GM21528 (cell line): Measurements from ENCODE around the gene APOL1.
"Not testable (repeated sequence)": the region's sequence is repeated elsewhere in the genome, so short reads cannot be mapped to it uniquely, and the experiment has no call there.

Experiments used
- ATAC-seq: cut with Tn5 transposase; IDR thresholded peaks from one replicate; pipeline ENCODE4 v1.9.1; 2021; ENCODE audit warnings: mild to moderate bottlenecking, moderate library complexity; ENCODE audit not compliant: unreplicated experiment, low FRiP score

Gene APOL1

DNA sequence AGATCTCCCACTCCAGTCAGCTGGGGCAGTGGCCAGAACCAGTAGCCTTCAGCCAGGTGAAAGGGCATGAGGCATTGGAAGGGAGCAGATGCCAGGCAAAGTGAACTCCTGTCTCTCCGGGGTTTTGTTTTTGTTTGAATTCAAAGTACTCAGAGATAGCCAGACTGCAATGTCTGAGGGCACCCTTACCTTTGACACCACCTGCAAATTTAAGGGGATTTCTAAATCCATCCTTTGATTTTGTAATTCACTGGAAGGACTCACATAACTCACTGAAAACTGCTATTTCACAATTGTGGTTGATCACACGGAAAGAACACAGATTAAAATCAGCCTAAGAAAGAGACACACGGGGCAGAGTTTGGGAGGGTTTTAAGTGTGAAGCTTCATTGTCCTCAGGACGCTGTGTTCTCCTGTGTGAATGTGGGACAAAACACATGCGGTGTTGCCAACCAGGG lies 10.3 kb downstream of the APOL1 start:
- not testable (repeated sequence) for ATAC-seq

- not testable (repeated sequence) for ATAC-seq
Measured at GRCh38 chr22:36263886-36264664, 11.1 kb downstream of the APOL1 start.

- no peak for ATAC-seq
Measured at GRCh38 chr22:36267058-36267457, 14.1 kb downstream of the APOL1 start.

GRCh38 chr22:36267896-36268485 lies 15.1 kb downstream of the APOL1 start:
- ATAC-seq: no peak

DNA sequence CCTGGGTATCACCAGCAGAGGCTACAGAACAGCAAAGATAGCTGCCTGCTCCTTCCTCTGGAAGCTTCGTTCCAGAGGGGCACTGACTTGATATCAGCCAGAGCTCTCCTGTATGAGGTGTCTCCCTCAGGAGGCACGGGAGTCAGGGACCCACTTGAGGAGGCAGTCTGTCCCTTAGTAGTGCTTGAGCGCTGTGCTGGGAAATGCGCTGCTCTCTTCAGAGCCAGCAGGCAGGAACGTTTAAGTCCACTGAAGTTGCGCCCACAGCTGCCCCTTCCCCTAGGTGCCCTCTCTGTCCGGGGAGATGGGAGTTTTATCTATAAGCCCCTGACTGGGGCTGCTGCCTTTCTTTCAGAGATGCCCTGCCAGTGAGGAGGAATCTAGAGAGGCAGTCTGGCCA lies 18.3 kb downstream of the APOL1 start:
- not testable (repeated sequence) for ATAC-seq

DNA sequence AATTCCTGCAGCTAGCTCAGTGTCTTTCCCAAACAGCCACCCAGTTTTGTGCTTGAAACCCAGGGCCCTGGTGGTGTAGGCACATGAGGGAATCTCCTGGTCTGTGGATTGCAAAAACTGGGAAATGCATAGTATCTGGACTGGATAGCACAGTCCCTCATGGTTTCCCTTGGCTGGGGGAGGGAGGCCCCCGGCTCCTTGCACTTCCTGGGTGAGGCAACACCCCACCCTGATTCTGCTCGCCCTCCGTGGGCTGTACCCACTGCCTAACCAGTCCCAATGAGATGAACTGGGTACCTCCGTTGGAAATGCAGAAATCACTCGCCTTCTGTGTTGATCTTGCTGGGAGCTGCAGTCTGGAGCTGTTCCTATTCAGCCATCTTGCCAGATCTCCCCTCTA lies 19.0 kb downstream of the APOL1 start:
- not testable (repeated sequence) for ATAC-seq

GRCh38 chr22:36274531-36274930 lies 21.6 kb downstream of the APOL1 start:
- ATAC-seq: no peak

- no peak for ATAC-seq
Measured at GRCh38 chr22:36277482-36278291, 24.8 kb downstream of the APOL1 start.

DNA sequence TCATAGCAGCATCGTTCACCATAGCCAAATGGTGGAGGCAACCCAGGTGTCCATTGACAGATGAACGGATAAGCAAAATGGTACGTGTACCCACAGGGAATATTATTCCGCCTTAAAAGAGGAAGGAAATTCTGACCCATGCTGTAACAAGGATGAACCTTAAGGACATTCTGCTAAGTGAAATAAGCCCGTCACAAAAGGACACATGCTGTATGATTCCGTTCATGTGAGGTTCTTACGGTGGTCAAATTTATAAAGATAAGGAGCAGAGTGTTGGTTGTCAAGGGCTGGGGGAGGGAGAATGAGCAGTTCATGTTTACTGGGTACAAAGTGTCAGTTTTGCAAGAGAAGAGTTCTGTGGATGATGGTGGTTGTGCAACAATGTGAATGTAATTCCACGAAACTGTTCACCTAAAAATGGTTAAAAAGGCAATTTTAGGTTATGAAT lies 26.3 kb downstream of the APOL1 start:
- no peak for ATAC-seq

- ATAC-seq: no peak
Measured at GRCh38 chr22:36280379-36280778, 27.4 kb downstream of the APOL1 start.

- ATAC-seq: no peak
Measured at GRCh38 chr22:36281781-36282327, 28.9 kb downstream of the APOL1 start.

DNA sequence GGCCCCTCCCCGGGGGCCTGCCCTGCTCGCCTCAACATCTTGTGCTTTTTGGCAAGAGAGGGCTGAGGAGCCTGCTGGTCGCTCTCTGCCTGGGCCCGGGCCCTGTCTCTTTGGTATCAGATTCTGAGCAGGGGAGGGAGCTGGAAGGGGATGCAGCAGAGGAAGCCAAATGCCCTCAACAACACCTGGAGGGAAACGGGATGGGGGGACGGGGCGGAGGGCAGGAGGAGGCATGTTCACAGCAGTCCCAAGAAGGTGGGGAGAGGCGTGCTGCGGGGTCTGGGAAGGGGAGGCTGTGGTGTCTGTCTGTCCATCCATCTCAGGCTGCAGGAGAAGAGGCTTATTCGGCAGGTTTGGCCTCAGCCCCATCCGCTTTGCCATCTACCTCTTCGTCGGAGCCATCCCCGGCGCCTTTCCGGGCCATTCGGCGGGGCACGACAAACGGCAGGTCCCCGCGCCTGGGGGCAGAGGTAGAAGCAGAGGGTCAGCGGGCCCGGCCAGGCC lies 29.4 kb downstream of the APOL1 start:
- no peak for ATAC-seq

GRCh38 chr22:36284171-36284571 lies 31.2 kb downstream of the APOL1 start:
- ATAC-seq: no peak

- no peak for ATAC-seq
Measured at GRCh38 chr22:36285017-36285416, 32.1 kb downstream of the APOL1 start.

DNA sequence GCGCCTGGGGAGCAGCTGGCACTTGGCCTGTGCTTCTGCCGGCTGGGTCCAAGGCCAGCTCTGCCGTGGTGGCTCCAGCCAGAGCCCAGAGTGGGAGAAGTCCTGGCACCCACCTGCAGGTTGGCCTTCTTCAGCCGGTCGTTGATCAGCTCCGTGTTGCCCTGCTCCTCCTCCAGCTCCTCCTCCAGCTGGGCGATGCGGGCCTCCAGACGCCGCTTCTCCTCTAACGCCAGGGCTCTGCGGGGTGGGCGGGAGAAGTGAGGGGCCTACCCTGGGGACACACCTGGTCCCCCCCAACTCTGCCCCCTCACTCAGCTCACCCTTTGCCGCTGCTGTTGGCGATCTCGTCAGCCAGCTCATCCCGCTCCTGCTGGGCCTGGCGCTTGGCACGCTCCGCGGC lies 32.6 kb downstream of the APOL1 start:
- ATAC-seq: no peak

DNA sequence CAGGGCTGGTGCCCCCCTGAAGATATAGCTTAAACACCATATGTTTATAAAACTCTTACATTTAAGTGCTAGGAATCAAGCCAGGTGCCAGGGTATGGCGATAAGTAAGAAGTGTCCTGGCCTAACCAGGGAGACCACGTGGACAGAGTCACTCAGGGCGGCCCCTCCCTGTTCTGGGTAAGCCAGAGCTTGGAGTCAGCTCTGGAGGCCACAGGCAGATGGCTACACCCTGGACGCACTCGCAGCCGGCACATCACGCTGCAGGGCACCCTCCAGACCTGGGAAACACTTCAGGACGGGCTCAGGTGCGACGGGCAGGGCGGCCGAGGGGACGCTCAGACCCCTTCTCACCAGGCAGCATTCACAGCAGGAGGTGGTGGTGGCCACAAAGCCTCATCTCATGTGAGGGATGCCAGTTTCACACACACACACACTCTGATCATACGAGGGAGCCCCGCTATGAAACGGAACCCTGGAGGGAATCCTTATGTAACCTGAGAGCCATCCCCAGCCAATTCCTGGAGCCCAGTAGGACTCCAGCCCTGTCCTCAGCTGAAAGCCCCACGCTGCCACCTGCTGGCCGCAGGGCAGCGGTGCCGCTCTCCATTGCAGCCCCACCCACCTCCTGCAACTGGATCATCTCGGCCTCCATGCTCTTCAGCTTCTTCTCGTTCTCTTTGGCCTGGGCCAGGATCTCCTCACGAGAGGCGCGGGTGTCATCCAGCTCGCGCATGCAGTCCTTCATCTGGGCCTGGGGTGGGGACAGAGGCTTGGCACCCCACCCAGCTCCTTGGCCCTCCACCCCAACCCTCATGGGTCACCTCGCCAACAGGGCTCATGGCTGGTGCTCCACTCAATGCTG lies 33.4 kb downstream of the APOL1 start:
- no peak for ATAC-seq

- no peak for ATAC-seq
Measured at GRCh38 chr22:36287881-36288515, 35.1 kb downstream of the APOL1 start.

DNA sequence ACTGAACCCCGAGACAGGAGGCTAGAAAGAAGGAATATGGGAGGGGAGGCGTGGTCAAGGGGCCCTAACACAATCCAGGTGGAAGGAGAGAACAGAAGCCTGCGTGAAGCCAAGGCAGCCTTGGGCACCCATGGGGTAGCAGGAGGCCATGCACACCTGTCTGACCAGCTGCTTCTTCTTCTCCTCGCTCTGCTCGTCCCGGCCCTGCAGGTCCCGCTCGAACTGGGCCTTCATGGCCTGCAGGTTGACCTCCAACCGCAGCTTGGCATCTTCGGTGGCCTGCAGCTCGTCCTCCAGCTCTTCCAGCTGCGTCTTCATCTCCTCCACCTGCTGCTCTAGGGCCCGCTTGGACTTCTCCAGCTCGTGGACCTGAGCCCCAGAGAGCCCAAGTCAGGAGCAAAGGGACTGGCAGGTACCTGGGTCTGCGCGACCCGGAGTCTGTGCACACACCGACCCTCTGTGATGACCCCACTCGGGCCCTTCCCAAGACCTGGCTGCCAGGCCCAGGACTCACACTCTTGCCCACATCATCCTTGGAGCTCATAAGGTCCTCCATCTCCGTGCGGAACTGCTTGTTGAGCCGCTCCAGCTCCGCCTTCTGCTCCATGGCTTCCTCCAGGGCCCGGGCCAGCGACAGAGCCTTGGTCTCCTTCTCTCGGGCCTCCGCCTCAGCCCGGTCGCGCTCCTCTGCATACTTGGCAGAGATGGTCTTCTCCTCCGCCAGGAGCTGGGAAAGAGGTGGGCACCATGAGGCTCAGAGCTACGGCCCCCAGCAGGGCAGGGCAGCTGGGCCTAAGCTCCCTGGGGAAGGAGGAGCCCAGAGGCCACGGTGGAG lies 35.9 kb downstream of the APOL1 start:
- no peak for ATAC-seq
